Measurements from ENCODE around the gene AQR. TPM values are rescaled to one million over a fixed set of nuclear protein-coding genes. Genes with fewer than 3 reads are reported as not detected.

The AQR gene
- total RNA-seq, 4 donors from 2014 or later: 14.7 to 29.4 (median 23.4) TPM

DNA sequence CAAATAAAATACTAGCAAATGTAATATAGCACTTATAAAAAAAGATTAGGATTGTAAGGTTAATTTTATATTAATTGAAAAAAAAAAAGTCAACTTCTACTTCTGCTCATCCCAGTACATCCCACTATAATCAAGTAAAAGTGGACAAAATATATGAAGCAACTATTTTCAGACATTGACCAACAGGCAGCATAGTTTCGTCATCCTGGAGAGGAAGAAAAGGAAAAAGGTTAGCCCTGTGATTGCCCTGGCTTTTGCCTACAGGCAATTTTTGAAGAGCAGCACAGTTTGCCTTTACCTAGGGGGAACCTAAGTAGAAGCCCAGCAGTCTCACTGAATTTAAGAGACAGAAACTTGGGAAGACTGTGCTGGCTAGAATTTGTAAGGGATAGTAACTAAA, 121.9 kb downstream of the AQR start:
- Histone ChIP-seq H3K4me1 (peaks cover 0 to 4% (median 0%) of the 10 kb centered on the region in 3 donors), H3K27me3 (no peaks in the 10 kb centered on the region), H3K9me3 (no peaks in the 10 kb centered on the region), H3K4me3 (no peak overlapping the region), H3K27ac (no peak overlapping the region), H3K36me3 (no peaks in the 10 kb centered on the region)
- no peak for DNase-seq
- TF ChIP-seq, protein P1, sequence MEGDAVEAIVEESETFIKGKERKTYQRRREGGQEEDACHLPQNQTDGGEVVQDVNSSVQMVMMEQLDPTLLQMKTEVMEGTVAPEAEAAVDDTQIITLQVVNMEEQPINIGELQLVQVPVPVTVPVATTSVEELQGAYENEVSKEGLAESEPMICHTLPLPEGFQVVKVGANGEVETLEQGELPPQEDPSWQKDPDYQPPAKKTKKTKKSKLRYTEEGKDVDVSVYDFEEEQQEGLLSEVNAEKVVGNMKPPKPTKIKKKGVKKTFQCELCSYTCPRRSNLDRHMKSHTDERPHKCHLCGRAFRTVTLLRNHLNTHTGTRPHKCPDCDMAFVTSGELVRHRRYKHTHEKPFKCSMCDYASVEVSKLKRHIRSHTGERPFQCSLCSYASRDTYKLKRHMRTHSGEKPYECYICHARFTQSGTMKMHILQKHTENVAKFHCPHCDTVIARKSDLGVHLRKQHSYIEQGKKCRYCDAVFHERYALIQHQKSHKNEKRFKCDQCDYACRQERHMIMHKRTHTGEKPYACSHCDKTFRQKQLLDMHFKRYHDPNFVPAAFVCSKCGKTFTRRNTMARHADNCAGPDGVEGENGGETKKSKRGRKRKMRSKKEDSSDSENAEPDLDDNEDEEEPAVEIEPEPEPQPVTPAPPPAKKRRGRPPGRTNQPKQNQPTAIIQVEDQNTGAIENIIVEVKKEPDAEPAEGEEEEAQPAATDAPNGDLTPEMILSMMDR (IDR thresholded peaks at IDR 0.05): no peak
- TF ChIP-seq POLR2A (IDR thresholded peaks at IDR 0.05): no peak
- intact Hi-C loops (cut with DNase I): no loop called here
- 72 to 76% methylated on average over 1 of the region's 1 CpG for WGBS, 2 donors

DNA sequence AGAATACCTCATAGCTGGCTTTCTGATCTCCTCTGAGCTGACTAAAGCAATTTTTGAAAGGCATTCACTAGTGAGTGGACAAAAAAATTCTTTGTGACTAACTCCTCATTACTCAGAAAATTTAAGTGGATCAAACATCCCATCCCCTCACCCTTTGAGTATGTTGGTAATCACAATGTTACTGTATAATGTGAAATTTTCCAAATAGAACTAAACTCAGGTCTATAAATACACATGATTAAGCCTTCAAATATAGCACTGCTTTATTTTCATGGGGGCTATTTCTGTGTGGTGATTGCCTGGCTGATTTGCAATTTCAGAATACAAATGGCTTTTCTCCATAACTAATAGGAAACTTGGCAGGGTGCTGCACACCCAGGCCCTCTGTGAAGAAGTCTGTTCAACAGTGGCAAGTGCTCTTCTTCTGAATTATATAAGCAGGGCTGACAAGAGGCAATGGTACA, 128.2 kb downstream of the AQR start:
- intact Hi-C loops (cut with DNase I): no loop called here
- DNase-seq: no peak
- no peaks in the 10 kb centered on the region for H3K9me3 ChIP-seq
- no peaks in the 10 kb centered on the region for H3K4me1 ChIP-seq
- H3K27me3 ChIP-seq: no peaks in the 10 kb centered on the region
- TF ChIP-seq, protein P1 (IDR thresholded peaks at IDR 0.05): no peak
- TF ChIP-seq POLR2A (IDR thresholded peaks at IDR 0.05): no peak
- no peaks in the 10 kb centered on the region for H3K36me3 ChIP-seq
- no peak overlapping the region for H3K4me3 ChIP-seq
- H3K27ac ChIP-seq: no peak overlapping the region

DNA sequence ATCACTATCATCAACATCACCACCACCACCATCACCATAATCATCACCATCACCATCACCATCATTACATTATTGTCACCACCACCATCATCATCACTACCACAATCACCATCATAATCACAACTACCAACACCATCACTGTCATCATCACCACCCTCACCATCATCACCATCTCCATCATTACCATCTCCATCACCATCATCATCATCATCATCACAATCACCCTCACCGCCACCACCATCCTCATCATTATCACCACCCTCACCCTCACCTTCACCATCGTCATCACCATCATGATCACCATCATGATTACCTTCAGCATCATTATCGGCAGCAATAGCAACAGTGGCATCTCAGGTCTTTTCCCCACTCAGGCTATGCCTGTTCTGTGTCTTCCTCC, 131.3 kb downstream of the AQR start:
- DNase-seq: no peak
- Histone ChIP-seq H3K27ac (no peak overlapping the region), H3K4me1 (no peaks in the 10 kb centered on the region), H3K36me3 (no peaks in the 10 kb centered on the region), H3K9me3 (no peaks in the 10 kb centered on the region), H3K4me3 (no peak overlapping the region), H3K27me3 (no peaks in the 10 kb centered on the region)
- intact Hi-C loops (cut with DNase I): no loop called here
- TF ChIP-seq POLR2A (IDR thresholded peaks at IDR 0.05): no peak
- TF ChIP-seq, protein P1 (IDR thresholded peaks at IDR 0.05): no peak
- 96 to 97% methylated on average over 3 of the region's 3 CpGs for WGBS, 2 donors

DNA sequence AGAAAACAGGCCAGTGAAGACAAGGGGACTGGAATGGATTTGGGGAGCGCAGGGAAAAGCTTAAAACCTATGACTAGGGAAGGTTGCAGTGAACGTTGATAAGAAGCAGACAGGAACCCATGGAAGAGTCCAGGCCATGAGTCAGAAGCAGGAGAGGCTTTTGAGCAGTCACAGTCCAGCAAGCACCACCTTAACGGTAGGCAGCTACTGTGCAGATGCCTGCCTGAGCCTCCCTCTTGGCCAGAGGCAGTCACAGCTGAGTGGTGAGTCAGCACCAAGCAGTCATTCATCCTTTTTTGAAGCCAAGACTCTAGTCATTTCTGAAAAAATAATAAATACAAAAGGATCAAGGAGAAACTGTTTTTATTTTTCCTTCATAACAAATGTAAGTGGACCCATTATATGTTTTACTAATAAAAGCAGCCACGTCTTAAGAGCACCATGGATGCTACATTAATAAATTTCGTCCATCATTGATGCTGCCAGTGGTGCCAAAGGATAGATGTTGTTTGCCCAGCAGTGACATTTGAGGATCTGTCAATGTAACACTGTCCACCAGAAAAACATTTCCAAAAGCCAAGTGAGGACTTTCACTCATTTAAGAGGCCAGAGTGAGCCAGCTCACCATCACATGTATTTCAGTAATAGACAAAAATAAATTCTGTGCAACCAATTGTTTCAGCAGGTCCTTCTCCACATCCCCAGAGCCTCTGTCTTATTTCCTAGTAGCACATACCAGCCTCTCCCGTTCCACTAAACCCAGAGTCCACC, 132.1 kb downstream of the AQR start:
- DNase-seq: no peak
- Histone ChIP-seq H3K4me1 (no peaks in the 10 kb centered on the region), H3K27ac (no peak overlapping the region), H3K27me3 (no peaks in the 10 kb centered on the region), H3K36me3 (no peaks in the 10 kb centered on the region), H3K9me3 (no peaks in the 10 kb centered on the region), H3K4me3 (no peak overlapping the region)
- WGBS, 2 donors: 41 to 42% methylated on average over 6 of the region's 6 CpGs
- TF ChIP-seq POLR2A (IDR thresholded peaks at IDR 0.05): no peak
- TF ChIP-seq, protein P1 (IDR thresholded peaks at IDR 0.05): no peak
- intact Hi-C loops (cut with DNase I): no loop called here

DNA sequence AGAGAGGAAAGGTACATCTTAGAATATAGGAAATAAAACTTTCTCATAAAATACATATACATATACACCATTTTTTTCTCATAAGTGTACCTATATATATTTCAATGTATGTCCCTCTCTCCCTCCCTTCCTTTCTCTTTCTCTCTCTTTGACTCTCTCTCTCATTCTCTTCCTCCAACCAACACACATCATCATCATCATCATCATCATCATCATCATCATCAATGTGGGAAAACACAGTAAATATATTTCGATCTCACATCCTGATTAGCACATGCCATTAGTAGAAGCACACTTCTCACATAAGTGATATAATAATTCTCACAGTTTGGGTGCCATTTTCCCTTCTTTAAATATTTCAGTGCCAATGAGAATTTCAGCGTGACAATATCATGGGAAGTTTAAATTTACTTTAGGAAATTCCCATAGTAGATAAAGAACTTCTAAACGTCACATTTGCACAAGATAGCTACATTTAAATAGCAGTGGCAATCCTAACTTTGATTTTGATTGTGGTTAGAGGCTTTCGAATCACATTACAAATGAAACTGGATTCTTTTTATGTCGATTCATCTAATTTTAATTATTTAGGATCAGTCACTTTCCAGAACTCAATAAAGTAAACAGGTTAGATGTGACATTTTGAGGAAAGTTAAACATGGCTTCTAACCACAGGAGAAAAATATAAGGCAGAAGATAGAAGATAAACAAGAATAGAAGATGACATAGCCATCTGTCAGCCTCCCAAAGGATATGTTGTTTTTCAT, 141.2 kb downstream of the AQR start:
- WGBS, 2 donors: 67 to 71% methylated on average over 5 of the region's 5 CpGs
- intact Hi-C loops (cut with DNase I): no loop called here
- H3K27me3 ChIP-seq: peaks cover 0 to 4% (median 0%) of the 10 kb centered on the region in 4 donors

More for the DNA sequence above, 141.2 kb downstream of the AQR start:
- Histone ChIP-seq H3K4me1 (no peaks in the 10 kb centered on the region), H3K9me3 (no peaks in the 10 kb centered on the region), H3K27ac (no peak overlapping the region), H3K4me3 (no peak overlapping the region), H3K36me3 (no peaks in the 10 kb centered on the region)
- TF ChIP-seq POLR2A (IDR thresholded peaks at IDR 0.05): no peak
- TF ChIP-seq, protein P1 (IDR thresholded peaks at IDR 0.05): no peak
- DNase-seq: no peak

All from esophagus squamous epithelium (tissue), 5 donors.